Measurements from ENCODE around the gene ZNF618.

Gene ZNF618

GRCh38 chr9:114006155-114006550 lies 130.0 kb downstream of the ZNF618 start:
- no peak for FAIRE-seq

DNA sequence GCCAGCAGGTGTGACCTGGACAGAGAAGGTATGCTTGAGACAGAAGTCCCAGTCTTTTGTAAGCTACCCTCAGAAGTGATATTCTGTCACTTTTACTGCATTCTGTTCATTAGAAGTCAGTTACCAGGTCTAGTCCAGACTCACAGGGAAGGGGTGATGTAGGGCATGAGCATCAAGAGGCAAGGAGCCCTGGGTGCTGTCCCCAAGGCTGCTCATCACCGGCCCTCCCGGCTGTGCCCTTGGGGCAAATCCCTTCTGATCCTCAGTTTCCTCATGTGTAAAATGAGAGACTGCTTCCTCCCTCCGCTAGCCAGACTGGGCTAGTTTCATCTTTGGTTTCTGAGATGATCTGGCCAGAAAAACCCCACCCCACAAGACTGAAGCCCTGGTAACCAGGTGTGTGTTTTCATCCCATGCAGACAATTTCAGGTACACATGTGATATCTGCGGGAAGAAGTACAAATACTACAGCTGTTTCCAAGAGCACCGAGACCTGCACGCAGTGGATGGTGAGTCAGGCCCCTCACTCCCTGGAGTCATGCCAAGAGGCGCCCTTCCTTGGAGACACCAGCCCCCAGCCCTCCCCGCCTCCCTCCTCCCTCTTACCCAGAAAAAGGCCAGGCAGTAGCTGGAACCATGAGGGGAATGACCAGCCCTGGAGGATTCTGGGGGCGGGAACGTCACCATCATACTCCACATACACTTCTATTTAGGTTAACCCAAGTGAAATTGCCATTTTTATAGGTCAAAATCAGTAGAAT lies 131.0 kb downstream of the ZNF618 start:
- FAIRE-seq = no peak

- FAIRE-seq = no peak
Measured at GRCh38 chr9:114007991-114008666, 132.0 kb downstream of the ZNF618 start.

GRCh38 chr9:114008667-114009410 lies 132.7 kb downstream of the ZNF618 start:
- no peak for FAIRE-seq

GRCh38 chr9:114011313-114011712 lies 135.2 kb downstream of the ZNF618 start:
- no peak for FAIRE-seq

DNA sequence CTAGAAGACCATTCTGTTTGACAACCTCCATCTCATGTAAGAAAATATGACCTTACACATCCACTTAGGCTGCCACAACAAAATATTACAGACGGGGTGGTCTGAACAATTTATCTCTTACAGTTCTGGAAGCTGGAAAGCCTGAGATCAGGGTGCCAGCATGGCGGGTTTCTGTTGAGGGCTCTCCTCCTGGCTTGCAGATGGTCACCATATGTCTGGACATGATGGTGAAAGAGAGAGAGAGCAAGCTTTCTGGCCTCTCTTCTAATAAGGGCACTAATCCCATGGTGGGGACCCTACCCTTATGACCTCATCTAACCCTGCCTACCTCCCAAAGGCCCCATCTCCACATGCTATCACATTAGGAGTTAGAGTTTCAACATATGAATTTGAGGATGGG lies 136.0 kb downstream of the ZNF618 start:
- no peak for FAIRE-seq

DNA sequence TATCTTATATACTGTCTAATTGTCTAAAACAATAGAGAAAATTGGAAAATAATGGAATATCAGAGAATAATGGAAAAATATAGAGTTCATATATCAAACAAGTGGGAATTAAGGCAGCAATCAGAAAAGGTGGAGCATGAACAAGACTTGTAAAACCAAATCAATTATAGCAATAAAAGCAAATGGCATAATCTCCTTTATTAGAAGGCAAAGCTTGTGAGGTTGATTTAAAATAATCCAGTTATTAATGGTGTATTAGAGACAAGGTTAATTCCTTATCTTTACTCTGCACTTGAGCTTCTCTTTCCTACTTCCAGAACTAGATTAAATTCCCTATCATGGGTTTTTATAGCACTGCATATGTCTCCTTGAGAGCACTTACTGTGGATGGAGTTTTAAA lies 137.9 kb downstream of the ZNF618 start:
- FAIRE-seq = no peak

- no peak for FAIRE-seq
Measured at GRCh38 chr9:114015607-114016006, 139.5 kb downstream of the ZNF618 start.

- no peak for FAIRE-seq
Measured at GRCh38 chr9:114016101-114016500, 140.0 kb downstream of the ZNF618 start.

DNA sequence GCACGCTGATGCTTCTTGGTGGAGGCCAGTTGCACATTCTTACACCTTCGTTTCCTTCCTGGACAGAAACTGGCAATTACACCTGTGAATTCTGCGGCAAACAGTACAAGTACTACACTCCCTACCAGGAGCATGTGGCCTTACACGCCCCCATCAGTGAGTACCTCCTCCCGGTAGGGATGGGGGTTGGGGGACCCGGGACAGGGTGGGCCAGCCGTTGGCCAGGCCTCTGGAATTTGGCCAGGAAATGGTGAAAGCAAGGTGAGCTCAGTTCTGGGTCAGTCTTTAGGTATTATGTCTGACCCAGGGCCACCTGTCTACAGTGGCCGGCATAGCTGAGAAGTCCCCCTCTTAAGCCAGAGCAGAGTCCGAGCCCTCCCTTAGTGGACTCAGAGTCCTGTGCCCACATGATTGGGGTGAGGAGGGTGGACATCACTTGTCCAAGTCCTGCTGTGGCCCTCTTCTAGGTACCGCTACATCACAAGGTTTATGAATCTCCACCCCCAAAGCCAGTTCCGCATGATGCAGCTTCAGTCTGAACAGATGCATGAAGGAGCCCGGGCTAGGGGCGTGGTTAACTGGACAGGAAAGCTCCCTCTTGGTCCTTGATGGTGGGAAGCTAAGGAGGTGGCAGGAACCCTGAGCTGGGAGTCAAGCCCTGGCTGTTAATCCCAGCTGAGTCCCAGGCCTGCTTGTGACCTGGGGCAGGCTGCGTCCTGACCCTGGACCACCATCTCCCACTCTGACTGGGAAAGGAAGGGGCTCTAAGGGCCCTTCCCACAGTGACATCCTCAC lies 140.7 kb downstream of the ZNF618 start:
- no peak for FAIRE-seq

- no peak for FAIRE-seq
Measured at GRCh38 chr9:114017741-114018715, 141.9 kb downstream of the ZNF618 start.

DNA sequence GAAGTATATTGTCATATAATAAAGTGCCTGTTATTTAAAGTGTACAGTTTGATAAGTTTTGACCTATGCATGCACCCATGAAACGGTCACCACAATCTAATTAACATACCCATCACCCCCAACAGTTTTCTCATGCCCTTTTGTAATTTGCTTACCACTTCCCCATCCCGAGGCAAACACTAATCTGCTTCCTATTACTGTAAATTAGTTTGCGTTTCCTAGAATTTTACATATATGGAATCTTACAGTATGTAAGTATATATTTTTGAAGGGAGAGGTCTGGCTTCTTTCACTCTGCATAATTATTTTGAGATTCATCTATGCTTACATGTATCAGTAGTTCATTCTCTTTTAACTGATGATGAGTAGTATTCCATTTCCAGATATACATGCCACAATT lies 145.5 kb downstream of the ZNF618 start:
- no peak for FAIRE-seq

DNA sequence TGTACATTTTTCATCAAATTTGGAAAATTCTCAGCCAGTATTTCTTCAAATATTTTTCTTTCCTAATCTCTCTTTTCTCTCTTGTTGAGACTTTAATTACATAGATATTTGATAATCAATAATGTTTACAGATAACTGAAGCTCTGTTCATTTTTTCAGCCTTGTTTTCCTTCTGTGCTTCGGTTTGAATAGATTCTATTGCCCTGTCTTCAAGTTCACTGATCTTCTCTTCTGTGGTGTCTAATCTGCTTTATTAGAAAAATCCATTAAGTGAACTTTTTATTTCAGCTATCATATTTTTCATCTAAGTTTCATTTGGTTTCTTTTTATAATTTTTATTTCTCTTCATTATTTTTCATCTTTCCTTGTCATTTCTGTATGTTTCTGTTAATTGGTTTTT lies 147.9 kb downstream of the ZNF618 start:
- no peak for FAIRE-seq

- FAIRE-seq = no peak
Measured at GRCh38 chr9:114025196-114025753, 149.2 kb downstream of the ZNF618 start.

GRCh38 chr9:114025760-114026159 lies 149.7 kb downstream of the ZNF618 start:
- no peak for FAIRE-seq

DNA sequence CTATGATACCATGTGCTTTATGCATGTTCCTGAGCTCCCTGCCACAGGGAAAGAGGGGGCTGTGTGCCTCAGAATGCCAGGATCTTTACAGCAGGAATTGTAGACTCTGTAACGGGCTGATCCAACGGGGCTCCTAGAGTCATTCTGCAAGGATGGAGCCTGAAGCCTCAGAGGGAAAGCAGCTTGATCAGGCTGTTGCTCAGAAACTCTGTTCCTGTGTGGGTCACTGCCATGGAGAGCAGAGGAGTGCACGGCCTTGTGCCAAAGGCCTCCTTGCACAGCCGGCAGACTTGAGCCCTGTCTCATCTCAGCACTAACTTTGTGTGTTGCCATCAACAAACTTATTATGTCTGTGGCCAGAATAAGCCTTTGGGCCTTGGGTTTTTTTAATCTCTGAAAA lies 150.2 kb downstream of the ZNF618 start:
- FAIRE-seq = no peak

GRCh38 chr9:114027159-114027862 lies 151.2 kb downstream of the ZNF618 start:
- FAIRE-seq = no peak

DNA sequence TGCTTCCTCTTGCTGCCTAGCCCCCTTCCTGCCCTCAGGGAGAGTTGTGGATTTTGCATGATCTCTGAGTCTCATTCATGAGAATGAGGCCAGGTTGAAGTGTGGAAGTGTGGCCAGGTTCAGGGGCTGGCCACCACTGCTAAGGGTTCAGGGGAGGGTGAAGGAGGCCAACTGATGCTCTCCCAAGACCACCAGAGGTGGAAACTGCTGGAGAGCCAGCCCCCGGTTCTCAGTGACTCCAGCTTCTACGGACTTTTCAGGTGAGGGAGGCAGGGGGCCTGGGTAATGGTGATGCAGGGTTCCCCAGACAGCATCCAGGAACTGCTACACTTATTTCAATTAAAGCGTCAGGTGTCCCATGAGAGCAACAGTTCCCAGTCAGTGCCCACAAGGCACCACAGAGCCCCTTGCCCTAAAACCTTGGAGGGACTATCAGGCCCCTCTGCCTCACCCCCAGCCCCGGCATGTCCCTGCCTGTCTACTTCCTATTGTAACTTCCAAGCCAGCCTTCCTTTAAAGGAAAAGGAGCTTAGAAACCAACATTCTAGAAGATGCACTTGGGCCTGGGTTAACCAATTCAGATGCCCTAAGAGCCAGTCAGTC lies 151.9 kb downstream of the ZNF618 start:
- FAIRE-seq = no peak

DNA sequence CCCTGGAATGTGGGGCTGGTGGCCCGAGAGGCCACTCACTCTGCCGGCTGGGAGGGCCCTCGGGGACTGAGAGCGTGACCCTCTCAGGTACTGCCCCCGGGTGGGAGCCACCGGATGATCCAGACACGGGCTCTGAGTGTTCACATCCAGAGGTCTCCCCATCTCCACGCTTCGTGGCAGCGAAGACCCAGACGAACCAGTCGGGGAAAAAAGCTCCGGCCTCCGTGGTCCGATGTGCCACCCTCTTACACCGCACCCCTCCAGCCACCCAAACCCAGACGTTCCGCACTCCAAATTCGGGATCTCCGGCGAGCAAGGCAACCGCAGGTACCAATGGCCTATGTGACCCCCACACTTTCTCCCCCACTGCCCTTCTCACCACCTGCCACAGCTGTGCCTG lies 152.5 kb downstream of the ZNF618 start:
- no peak for FAIRE-seq
